Ascending aorta (tissue), 2 donors: Measurements from ENCODE around the gene POU2F2. TPM values are rescaled to one million over a fixed set of nuclear protein-coding genes. Genes with fewer than 3 reads are reported as not detected.

Experiments
- DNase-seq, 2 donors: peaks; one replicate each; pipeline ENCODE4 v3.0.0-alpha.2; 2019; ENCODE audit warnings: low spot score in 2 of 2
- H3K27ac ChIP-seq, 2 donors: fragments of 200-600 bp; sonication (generic); one replicate each; pipeline ENCODE4 v1.5.1; 2016 to 2017; ENCODE audit warnings: mild to moderate bottlenecking in 1 of 2
- H3K27me3 ChIP-seq: fragments of 200-600 bp; sonication (generic); one replicate; pipeline ENCODE4 v1.5.1; 2017
- H3K36me3 ChIP-seq, 2 donors: fragments of 200-600 bp; sonication (generic); one replicate each; pipeline ENCODE4 v1.5.1; 2016
- H3K4me1 ChIP-seq, 2 donors: fragments of 200-600 bp; sonication (generic); one replicate each; pipeline ENCODE4 v1.5.1; 2016 to 2017; ENCODE audit warnings: mild to moderate bottlenecking in 1 of 2
- H3K4me3 ChIP-seq, 2 donors: fragments of 200-600 bp; sonication (generic); one replicate each; pipeline ENCODE4 v1.5.1; 2016 to 2017; ENCODE audit warnings: mild to moderate bottlenecking in 1 of 2
- H3K9me3 ChIP-seq, 2 donors: fragments of 200-600 bp; sonication (generic); one replicate each; pipeline ENCODE4 v1.5.1; 2016
- CTCF ChIP-seq, 3 experiments: fragments of 200-600 bp in 2 of 3; fragments of 450-650 bp in 1 of 3; sonication (generic) in 2 of 3; IDR thresholded peaks; one replicate each; pipeline ENCODE4 v1.5.1; 2016 to 2019; ENCODE audit warnings: antibody characterized with exemption in 3 of 3, mild to moderate bottlenecking in 1 of 3, moderate library complexity in 1 of 3
- intact Hi-C: fragments of 100-400 bp; cut with DNase I; formaldehyde crosslinking; loops from one replicate; pipeline ENCODE4 v1.15.1; 2023
- total RNA-seq: library from RNA; depleted of rRNA; stranded (reverse); fragments of >200 nt; gene quantifications from one replicate; pipeline ENCODE4 v1.1.0, GENCODE V29; 2016

Gene POU2F2
- total RNA-seq, 1 donor from 2014 or later = not detected

GRCh38 chr19:42170715-42171114 is 38.5 kb upstream of the POU2F2 start:
- no peaks in the 10 kb centered on the region for H3K9me3 ChIP-seq
- TF ChIP-seq CTCF (IDR thresholded peaks at IDR 0.05) = no peak
- H3K27ac ChIP-seq = no peak overlapping the region
- H3K4me1 ChIP-seq = peaks cover 3 to 4% of the 10 kb centered on the region in 2 donors
- H3K4me3 ChIP-seq = no peak overlapping the region
- intact Hi-C loops = no loop called here
- peaks cover 4% of the 10 kb centered on the region for H3K27me3 ChIP-seq
- DNase-seq = no peak
- H3K36me3 ChIP-seq = no peaks in the 10 kb centered on the region

DNA sequence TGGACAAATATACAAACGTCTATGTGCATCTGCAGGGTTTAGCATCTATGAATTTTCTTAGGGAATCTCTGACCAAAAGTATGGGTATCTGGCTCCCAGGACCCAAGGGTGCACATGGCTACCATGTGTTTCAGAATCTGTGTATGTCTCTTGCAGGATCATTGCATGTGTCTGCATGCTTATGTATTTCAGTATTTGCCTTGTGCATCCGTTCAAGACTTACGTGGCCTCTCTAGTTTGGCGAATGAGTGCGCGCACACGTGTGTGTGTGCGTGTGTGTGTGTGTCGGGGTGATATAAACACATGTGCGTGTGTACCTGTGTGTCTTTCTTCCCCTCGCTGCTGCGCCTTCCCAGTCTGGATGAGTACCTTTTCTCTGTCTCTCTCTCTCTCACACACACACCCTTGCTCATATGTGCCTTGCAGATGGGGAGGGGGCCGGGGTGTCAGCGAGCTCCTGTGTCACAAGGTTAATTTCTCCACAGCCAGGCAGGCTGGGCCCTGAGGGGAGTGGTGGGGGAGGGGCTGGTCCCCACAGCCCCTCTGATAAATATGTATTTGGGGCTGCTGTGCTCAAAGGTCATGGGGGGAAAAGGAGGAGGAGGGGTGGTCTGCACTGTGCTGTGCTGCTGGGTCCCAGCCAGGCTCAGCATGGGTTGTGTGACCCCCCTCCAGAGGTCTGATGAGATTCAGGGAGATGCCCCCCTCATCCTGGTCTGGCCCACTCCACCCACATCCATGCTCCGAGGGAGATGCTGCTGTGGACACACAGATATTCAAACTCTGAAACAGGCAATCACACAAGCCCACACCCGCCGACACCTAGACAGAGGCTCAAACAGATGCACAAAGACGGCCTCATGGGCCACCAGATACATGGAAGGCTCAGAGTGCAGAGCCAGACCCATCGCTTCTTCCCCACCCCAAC is 37.5 kb upstream of the POU2F2 start:
- H3K27ac ChIP-seq = no peak overlapping the region
- H3K36me3 ChIP-seq = no peaks in the 10 kb centered on the region
- TF ChIP-seq CTCF (IDR thresholded peaks at IDR 0.05) = no peak
- H3K4me1 ChIP-seq = no peaks in the 10 kb centered on the region
- H3K9me3 ChIP-seq = no peaks in the 10 kb centered on the region
- no peak overlapping the region for H3K4me3 ChIP-seq
- DNase-seq = no peak
- intact Hi-C loops = no loop called here
- H3K27me3 ChIP-seq = peaks cover 4% of the 10 kb centered on the region

DNA sequence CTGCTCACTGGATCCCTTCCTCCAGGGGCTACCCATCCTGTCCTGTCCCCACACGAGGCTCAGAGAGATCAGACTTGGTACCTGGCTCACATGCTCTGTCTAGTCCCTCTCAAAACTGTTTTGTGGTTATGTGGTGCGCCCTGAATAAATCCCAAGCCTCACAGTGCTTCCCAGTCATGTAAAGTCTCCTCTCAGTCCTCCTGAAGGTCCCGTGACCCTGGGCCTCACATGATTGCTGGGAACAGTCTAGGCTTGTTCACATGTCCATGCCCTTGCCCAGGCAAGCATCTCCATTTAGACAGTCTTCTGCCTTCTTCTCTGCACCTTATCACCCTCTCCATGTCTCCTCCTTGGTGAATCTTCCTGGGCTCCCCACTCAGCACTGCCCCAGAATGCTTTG is 36.0 kb upstream of the POU2F2 start:
- Histone ChIP-seq H3K4me1 (no peaks in the 10 kb centered on the region), H3K27me3 (no peaks in the 10 kb centered on the region), H3K4me3 (no peak overlapping the region), H3K9me3 (no peaks in the 10 kb centered on the region), H3K36me3 (no peaks in the 10 kb centered on the region), H3K27ac (no peak overlapping the region)
- DNase-seq = no peak
- no peak for TF ChIP-seq CTCF (IDR thresholded peaks at IDR 0.05)
- intact Hi-C loops = no loop called here

- Histone ChIP-seq H3K27me3 (no peaks in the 10 kb centered on the region), H3K4me1 (no peaks in the 10 kb centered on the region), H3K27ac (no peak overlapping the region), H3K4me3 (no peak overlapping the region), H3K36me3 (no peaks in the 10 kb centered on the region), H3K9me3 (no peaks in the 10 kb centered on the region)
- DNase-seq = no peak
- intact Hi-C loops = no loop called here
- no peak for TF ChIP-seq CTCF (IDR thresholded peaks at IDR 0.05)
Observed at GRCh38 chr19:42166316-42166715, 34.1 kb upstream of the POU2F2 start.

GRCh38 chr19:42165146-42165545 is 32.9 kb upstream of the POU2F2 start:
- no peak for DNase-seq
- Histone ChIP-seq H3K4me1 (no peaks in the 10 kb centered on the region), H3K27ac (no peak overlapping the region), H3K27me3 (no peaks in the 10 kb centered on the region), H3K9me3 (no peaks in the 10 kb centered on the region), H3K4me3 (no peak overlapping the region), H3K36me3 (no peaks in the 10 kb centered on the region)
- intact Hi-C loops = no loop called here
- TF ChIP-seq CTCF (IDR thresholded peaks at IDR 0.05) = no peak
